H1 (cell line): Measurements from ENCODE around the gene LIF. TPM values are rescaled to one million over a fixed set of nuclear protein-coding genes. Genes with fewer than 3 reads are reported as not detected.

Experiments used
- CREB1 ChIP-seq: IDR thresholded peaks from 2 replicates; pipeline ENCODE4 v1.6.1; 2012; ENCODE audit warnings: inconsistent platforms
- CTBP2 ChIP-seq: IDR thresholded peaks from 2 replicates; pipeline ENCODE4 v1.7.0; 2011; ENCODE audit warnings: borderline replicate concordance, mild to moderate bottlenecking, moderate library complexity, mixed read lengths, low read length; ENCODE audit not compliant: insufficient read depth, insufficient read length
- PHF8 ChIP-seq: fragments of 200-600 bp; sonication (generic); conservative IDR thresholded peaks from 2 replicates; pipeline ENCODE4 v1.7.1; 2012; ENCODE audit warnings: low read depth, mild to moderate bottlenecking, inconsistent platforms, low read length, moderate library complexity
- RFX5 ChIP-seq: IDR thresholded peaks from 2 replicates; pipeline ENCODE4 v1.6.1; 2011; ENCODE audit warnings: low read depth, low read length, improper control_type of control experiment, borderline replicate concordance
- TBP ChIP-seq: IDR thresholded peaks from 2 replicates; pipeline ENCODE4 v1.6.1; 2011; ENCODE audit warnings: low read depth, low read length, improper control_type of control experiment
- polyA plus RNA-seq, 7 experiments: library from polyadenylated mRNA; depleted of rRNA in 3 of 7; stranded (reverse) in 5 of 7; unstranded in 2 of 7; fragments of >200 nt in 5 of 7; fragments of 200-250 nt in 2 of 7; gene quantifications; 1 replicate in 5 of 7; 2 replicates in 1 of 7; 4 replicates in 1 of 7; pipeline versions ENCODE4 v1.2.1 to v1.2.3, GENCODE V29; 2011 to 2013; ENCODE audit warnings: missing spikeins in 2 of 7, mixed read lengths in 2 of 7
- total RNA-seq: library from RNA; stranded (reverse); fragmentation: NEBNext Ultra II Directional; extraction: Animal tissue kit (Norgen Biotek cat#: 25700); gene quantifications from 2 replicates; pipeline ENCODE4 v1.2.1, GENCODE V29; 2021

LIF gene
- total and polyA plus RNA-seq, 2 of the 8 experiments (the other 6 are each of a cell fraction or from before 2014, with no cell fraction given), result 3.3 to 3.5 TPM

DNA sequence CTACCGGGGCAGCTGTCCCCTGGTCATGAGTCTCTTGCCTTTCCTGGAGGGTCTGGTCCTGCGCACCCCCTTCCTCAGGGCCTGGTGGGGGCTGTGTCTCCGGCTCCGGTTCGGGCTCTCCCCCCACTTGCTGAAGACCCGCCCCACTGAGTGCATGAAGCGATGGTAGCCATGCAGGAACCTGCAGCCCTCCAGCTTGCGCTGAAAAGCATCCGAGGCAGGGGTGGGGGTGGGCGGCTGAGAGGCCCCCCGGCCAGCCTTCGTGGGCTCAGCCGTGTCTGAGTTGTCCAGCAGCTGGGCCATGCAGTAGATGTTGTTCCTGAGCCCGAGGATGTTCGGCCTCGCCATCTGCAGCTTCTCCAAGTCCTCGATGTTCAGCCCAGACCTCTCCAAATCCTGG is 17.3 kb upstream of the LIF start (continued):
- TF ChIP-seq PHF8 (no peak), TBP (no peak), CREB1 (no peak), RFX5 (no peak), CTBP2 (no peak)
